HCT116 (cell line): ENCODE data around the gene ATG10. TPM values are rescaled to one million over a fixed set of nuclear protein-coding genes. Genes with fewer than 3 reads are reported as not detected.
"Not testable (repeated sequence)": the region's sequence is repeated elsewhere in the genome, so short reads cannot be mapped to it uniquely, and the experiment has no call there.

Source experiments
- ATAC-seq: fragments of 200-7000 bp; cut with Tn5 transposase; 2 replicates; pipeline ENCODE4 v1.9.1; 2020; ENCODE audit warnings: mild to moderate bottlenecking, moderate library complexity
- BruUV-seq: library from RNA; stranded (reverse); fragments of 400-500 nt; replicated peaks from 2 replicates; lab custom pipeline; 2021; lab: Mats Ljungman, UMichigan
- CTCF ChIA-PET: fragments of 300-600 bp; sonication (Branson Sonifier 250); formaldehyde crosslinking; loops from one replicate; lab custom pipeline; 2021; ENCODE audit warnings: antibody characterized with exemption; lab: Charles Lee
- POLR2A ChIA-PET: fragments of 300-600, 350-600 bp; sonication (Branson Sonifier 250); formaldehyde crosslinking; loops from one replicate; lab custom pipeline; 2021; ENCODE audit warnings: antibody characterized with exemption; lab: Charles Lee
- RAD21 ChIA-PET, 2 experiments: fragments of 300-600 bp; sonication (Branson Sonifier 250); formaldehyde crosslinking; loops; one replicate each; lab custom pipeline; 2023; ENCODE audit warnings: low total read pairs in 2 of 2; ENCODE audit not compliant: uncharacterized antibody in 2 of 2, unreplicated experiment in 2 of 2, low non-redundant PET in 1 of 2; lab: Charles Lee
- DNase-seq: peaks from one replicate; pipeline ENCODE4 v3.0.0-alpha.2; 2010; ENCODE audit warnings: low read depth, low spot score
- H2AFZ ChIP-seq: fragments of 200-600 bp; shearing (Covaris generic), sonication (generic); 2 replicates; pipeline ENCODE4 v1.6.1; 2017; ENCODE audit warnings: low read depth, mixed run types, mixed read lengths, antibody characterized with exemption, low read length; ENCODE audit not compliant: poor library complexity, severe bottlenecking
- H3K27ac ChIP-seq: 2 replicates; pipeline ENCODE4 v1.5.1; 2012; ENCODE audit warnings: low read depth, low read length
- H3K27me3 ChIP-seq: fragments of 200-600 bp; sonication (generic); 2 replicates; pipeline ENCODE4 v1.6.1; 2016; ENCODE audit warnings: mixed run types, low read length, mixed read lengths; ENCODE audit not compliant: insufficient read depth
- H3K36me3 ChIP-seq, 2 experiments: fragments of 200-500 bp in 1 of 2; fragments of 200-600 bp in 1 of 2; sonication (Bioruptor generic) in 1 of 2; sonication (generic) in 1 of 2; 2 replicates each; pipeline versions ENCODE4 v1.5.1 to v1.6.1; 2014 to 2016; ENCODE audit warnings: low read length in 2 of 2, inconsistent platforms in 1 of 2, mixed read lengths in 1 of 2, mixed run types in 1 of 2; ENCODE audit not compliant: insufficient read depth in 2 of 2, control insufficient read depth in 1 of 2
- H3K4me1 ChIP-seq, 2 experiments: fragments of 200-600 bp in 1 of 2; sonication (generic) in 1 of 2; 2 replicates each; pipeline versions ENCODE4 v1.5.1 to v1.6.1; 2012 to 2017; ENCODE audit warnings: low read length in 2 of 2, inconsistent platforms in 1 of 2, mild to moderate bottlenecking in 1 of 2, mixed read lengths in 1 of 2, mixed run types in 1 of 2, moderate library complexity in 1 of 2; ENCODE audit not compliant: insufficient read depth in 2 of 2, control insufficient read depth in 1 of 2
- H3K4me2 ChIP-seq: fragments of 200-600 bp; sonication (generic); 2 replicates; pipeline ENCODE4 v1.6.1; 2017; ENCODE audit warnings: mixed run types, low read length, mixed read lengths
- H3K4me3 ChIP-seq, 2 experiments: fragments of 200-600 bp in 1 of 2; sonication (generic) in 1 of 2; replicated peaks in 1 of 2; 2 replicates each; pipeline ENCODE4 v1.5.1; 2011 to 2016; ENCODE audit warnings: low read length in 2 of 2, control low read depth in 1 of 2, low read depth in 1 of 2, mild to moderate bottlenecking in 1 of 2, mixed read lengths in 1 of 2, mixed run types in 1 of 2
- H3K79me2 ChIP-seq: fragments of 200-600 bp; sonication (generic); 2 replicates; pipeline ENCODE4 v1.6.1; 2017; ENCODE audit warnings: mild to moderate bottlenecking, mixed run types, low read length, moderate library complexity, mixed read lengths; ENCODE audit not compliant: insufficient read depth
- H3K9ac ChIP-seq: fragments of 200-600 bp; sonication (generic); 2 replicates; pipeline ENCODE4 v1.6.1; 2016; ENCODE audit warnings: low read length, mixed read lengths
- H3K9me2 ChIP-seq: fragments of 200-600 bp; sonication (generic), shearing (Covaris generic); 2 replicates; pipeline ENCODE4 v1.6.1; 2017; ENCODE audit warnings: mixed run types, mild to moderate bottlenecking, moderate library complexity; ENCODE audit not compliant: insufficient read depth
- H3K9me3 ChIP-seq, 2 experiments: fragments of 200-500 bp in 1 of 2; fragments of 200-600 bp in 1 of 2; sonication (Bioruptor generic) in 1 of 2; sonication (generic) in 1 of 2; 2 replicates each; pipeline ENCODE4 v1.6.1; 2014 to 2017; ENCODE audit warnings: low read length in 2 of 2, mixed read lengths in 2 of 2, inconsistent platforms in 1 of 2, low read depth in 1 of 2, mild to moderate bottlenecking in 1 of 2, mixed run types in 1 of 2, moderate library complexity in 1 of 2; ENCODE audit not compliant: control insufficient read depth in 1 of 2, insufficient read depth in 1 of 2
- H4K20me1 ChIP-seq: fragments of 200-600 bp; sonication (generic), shearing (Covaris generic); 2 replicates; pipeline ENCODE4 v1.6.1; 2017; ENCODE audit warnings: mixed run types, mild to moderate bottlenecking, moderate library complexity; ENCODE audit not compliant: insufficient read depth
- EGR1 ChIP-seq: IDR thresholded peaks from 2 replicates; pipeline ENCODE4 v1.6.1; 2012; ENCODE audit warnings: low read depth
- ELF1 ChIP-seq: IDR thresholded peaks from 2 replicates; pipeline ENCODE4 v1.6.1; 2012; ENCODE audit warnings: low read depth, borderline replicate concordance
- EZH2 ChIP-seq: fragments of 200-600 bp; sonication (generic); IDR thresholded peaks from 2 replicates; pipeline ENCODE4 v1.6.1; 2017; ENCODE audit warnings: antibody characterized with exemption, mixed run types
- EZH2phosphoT487 ChIP-seq: fragments of 200-600 bp; IDR thresholded peaks from 2 replicates; pipeline ENCODE4 v1.6.1; 2018; ENCODE audit warnings: antibody characterized with exemption, borderline replicate concordance
- FOSL1 ChIP-seq: IDR thresholded peaks from 2 replicates; pipeline ENCODE4 v1.6.1; 2012; ENCODE audit warnings: low read depth
- JUND ChIP-seq: IDR thresholded peaks from 2 replicates; pipeline ENCODE4 v1.6.1; 2012
- YY1 ChIP-seq: IDR thresholded peaks from 2 replicates; pipeline ENCODE4 v1.6.1; 2011; ENCODE audit warnings: low read length, low read depth, moderate library complexity, mild to moderate bottlenecking; ENCODE audit not compliant: insufficient replicate concordance; ENCODE audit errors: extremely low read depth
- ZFX ChIP-seq: fragments of 450-650 bp; IDR thresholded peaks from 2 replicates; pipeline ENCODE4 v1.6.1; 2017
- intact Hi-C: fragments of 100-400 bp; cut with micrococcal nuclease; formaldehyde crosslinking; loops from 2 replicates; pipeline ENCODE4 v1.10.0; 2022
- total RNA-seq: library from RNA; stranded (reverse); gene quantifications from one replicate; pipeline ENCODE4 v1.2.1, GENCODE V29; 2021; ENCODE audit not compliant: unreplicated experiment
- TF ChIP-seq, protein P1 (sequence below), 3 experiments: fragments of 200-600 bp in 1 of 3; sonication (generic) in 1 of 3; IDR thresholded peaks in 2 of 3; conservative IDR thresholded peaks in 1 of 3; 2 replicates each; pipeline ENCODE4 v1.5.1; 2012 to 2017; ENCODE audit warnings: low read depth in 2 of 3, low read length in 2 of 3, antibody characterized with exemption in 1 of 3, borderline replicate concordance in 1 of 3, control low read depth in 1 of 3, mild to moderate bottlenecking in 1 of 3, mixed read lengths in 1 of 3, mixed run types in 1 of 3, moderate library complexity in 1 of 3; ENCODE audit not compliant: insufficient read depth in 1 of 3

ATG10 gene
- total RNA-seq, 1 experiment from 2014 or later = 9.4 TPM

DNA sequence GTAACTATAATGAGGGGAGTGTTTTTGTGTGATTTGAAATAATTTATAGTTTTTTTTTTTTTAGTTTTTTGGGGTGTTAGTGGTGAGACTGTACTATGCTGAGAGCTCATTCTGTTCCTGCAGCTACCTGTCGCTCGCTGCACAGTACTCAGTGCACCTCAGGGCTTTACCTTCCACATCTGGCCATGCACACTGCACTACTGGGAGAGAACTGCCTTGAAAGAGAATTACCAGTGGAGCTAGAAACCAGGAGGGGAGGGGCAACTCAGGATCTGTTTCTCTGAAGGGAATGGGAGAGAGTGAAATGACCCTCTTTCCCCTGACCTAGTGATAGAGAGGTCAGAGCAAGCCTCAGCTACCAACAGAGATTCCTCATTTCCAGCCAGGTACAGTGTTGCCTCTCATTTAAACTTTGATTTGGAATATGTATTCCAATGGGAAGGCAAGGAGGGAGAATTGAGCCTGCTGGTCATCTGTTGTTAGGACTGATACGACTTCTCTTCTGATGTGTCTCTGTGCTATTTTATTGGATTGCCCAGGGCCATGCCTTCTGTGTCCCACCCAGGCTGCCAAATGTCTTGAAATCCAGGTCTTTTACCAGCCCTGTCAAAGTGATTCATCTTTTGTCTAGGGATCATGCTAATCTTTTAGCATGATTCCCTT is 8.9 kb downstream of the ATG10 start:
- Histone ChIP-seq H3K27me3 (no peaks in the 10 kb centered on the region), H3K4me2 (no peak overlapping the region), H3K36me3 (no peaks in the 10 kb centered on the region), H3K9ac (no peak overlapping the region), H4K20me1 (no peaks in the 10 kb centered on the region), H3K4me3 (no peak overlapping the region), H3K4me1 (no peaks in the 10 kb centered on the region), H3K9me2 (no peaks in the 10 kb centered on the region), H3K27ac (no peak overlapping the region), H2AFZ (no peak overlapping the region), H3K79me2 (no peaks in the 10 kb centered on the region), H3K9me3 (no peaks in the 10 kb centered on the region)
- POLR2A ChIA-PET = interaction anchor here (0.9 kb wide), 1 partner anchor 9 kb away, joined by 4 read pairs; the partner anchor contains the start of gene ATG10
- RAD21 ChIA-PET = no interaction called here
- TF ChIP-seq YY1 (no peak), FOSL1 (no peak), EGR1 (no peak), EZH2phosphoT487 (no peak), JUND (no peak), EZH2 (no peak), ZFX (no peak), ELF1 (no peak)
- TF ChIP-seq, protein P1, sequence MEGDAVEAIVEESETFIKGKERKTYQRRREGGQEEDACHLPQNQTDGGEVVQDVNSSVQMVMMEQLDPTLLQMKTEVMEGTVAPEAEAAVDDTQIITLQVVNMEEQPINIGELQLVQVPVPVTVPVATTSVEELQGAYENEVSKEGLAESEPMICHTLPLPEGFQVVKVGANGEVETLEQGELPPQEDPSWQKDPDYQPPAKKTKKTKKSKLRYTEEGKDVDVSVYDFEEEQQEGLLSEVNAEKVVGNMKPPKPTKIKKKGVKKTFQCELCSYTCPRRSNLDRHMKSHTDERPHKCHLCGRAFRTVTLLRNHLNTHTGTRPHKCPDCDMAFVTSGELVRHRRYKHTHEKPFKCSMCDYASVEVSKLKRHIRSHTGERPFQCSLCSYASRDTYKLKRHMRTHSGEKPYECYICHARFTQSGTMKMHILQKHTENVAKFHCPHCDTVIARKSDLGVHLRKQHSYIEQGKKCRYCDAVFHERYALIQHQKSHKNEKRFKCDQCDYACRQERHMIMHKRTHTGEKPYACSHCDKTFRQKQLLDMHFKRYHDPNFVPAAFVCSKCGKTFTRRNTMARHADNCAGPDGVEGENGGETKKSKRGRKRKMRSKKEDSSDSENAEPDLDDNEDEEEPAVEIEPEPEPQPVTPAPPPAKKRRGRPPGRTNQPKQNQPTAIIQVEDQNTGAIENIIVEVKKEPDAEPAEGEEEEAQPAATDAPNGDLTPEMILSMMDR (IDR thresholded peaks at IDR 0.05 in 2 of 3, conservative IDR thresholded peaks at IDR 0.05 in 1 of 3; ENCODE audit: borderline replicate concordance in 1 of 3, insufficient read depth in 1 of 3, low read depth in 2 of 3, low read length in 2 of 3) = no peak
- intact Hi-C loops = no loop called here
- CTCF ChIA-PET = no interaction called here
- DNase-seq (no peak), ATAC-seq (no peak)
- BruUV-seq = no TSS peak

GRCh38 chr5:81982172-81982685 is 10.4 kb downstream of the ATG10 start:
- POLR2A ChIA-PET, H3K4me2 ChIP-seq, BruUV-seq, H3K9ac ChIP-seq, ATAC-seq, intact Hi-C loops, H3K79me2 ChIP-seq, H3K9me2 ChIP-seq, H3K4me1 ChIP-seq, RAD21 ChIA-PET, H3K4me3 ChIP-seq, DNase-seq, H3K36me3 ChIP-seq, H3K27me3 ChIP-seq, CTCF ChIA-PET, H4K20me1 ChIP-seq, H3K27ac ChIP-seq, H3K9me3 ChIP-seq, H2AFZ ChIP-seq: not testable (repeated sequence)

- BruUV-seq, H3K27me3 ChIP-seq, H3K4me1 ChIP-seq, H3K27ac ChIP-seq, H3K9me2 ChIP-seq, H3K4me2 ChIP-seq, H3K9ac ChIP-seq, intact Hi-C loops, H3K36me3 ChIP-seq, H3K79me2 ChIP-seq, H2AFZ ChIP-seq, RAD21 ChIA-PET, H3K4me3 ChIP-seq, DNase-seq, ATAC-seq, CTCF ChIA-PET, H3K9me3 ChIP-seq, H4K20me1 ChIP-seq, POLR2A ChIA-PET: not testable (repeated sequence)
These were observed 11.3 kb downstream of the ATG10 start for GRCh38 chr5:81983148-81983547.
